Liver (tissue), 3 donors: ENCODE data around the gene FPR1.

Experiments used
- ATF3 ChIP-seq: IDR thresholded peaks from 2 replicates; pipeline ENCODE4 v1.6.1; 2016; ENCODE audit warnings: antibody characterized with exemption
- EGR1 ChIP-seq, 2 donors: IDR thresholded peaks; 2 replicates each; pipeline ENCODE4 v1.6.1; 2016 to 2018; ENCODE audit warnings: antibody characterized with exemption in 2 of 2, low read depth in 2 of 2
- GABPA ChIP-seq, 2 donors: IDR thresholded peaks in 1 of 2; conservative IDR thresholded peaks in 1 of 2; 2 replicates each; pipeline ENCODE4 v1.6.1; 2016; ENCODE audit warnings: antibody characterized with exemption in 2 of 2, mild to moderate bottlenecking in 1 of 2, moderate library complexity in 1 of 2
- JUND ChIP-seq, 2 donors: IDR thresholded peaks; 2 replicates each; pipeline ENCODE4 v1.6.1; 2016; ENCODE audit warnings: antibody characterized with exemption in 2 of 2
- MAX ChIP-seq: IDR thresholded peaks from 2 replicates; pipeline ENCODE4 v1.6.1; 2016; ENCODE audit warnings: antibody characterized with exemption
- NR2F2 ChIP-seq: IDR thresholded peaks from 2 replicates; pipeline ENCODE4 v1.6.1; 2016; ENCODE audit warnings: antibody characterized with exemption
- RAD21 ChIP-seq, 2 donors: IDR thresholded peaks; 2 replicates each; pipeline ENCODE4 v1.6.1; 2016; ENCODE audit warnings: antibody characterized with exemption in 2 of 2, mild to moderate bottlenecking in 2 of 2
- REST ChIP-seq: IDR thresholded peaks from 2 replicates; pipeline ENCODE4 v1.6.1; 2016; ENCODE audit warnings: antibody characterized with exemption, mild to moderate bottlenecking
- SP1 ChIP-seq: IDR thresholded peaks from 2 replicates; pipeline ENCODE4 v1.6.1; 2018; ENCODE audit warnings: antibody characterized with exemption, mild to moderate bottlenecking
- TAF1 ChIP-seq: conservative IDR thresholded peaks from 2 replicates; pipeline ENCODE4 v1.6.1; 2016; ENCODE audit warnings: antibody characterized with exemption, mild to moderate bottlenecking
- YY1 ChIP-seq: IDR thresholded peaks from 2 replicates; pipeline ENCODE4 v1.6.1; 2016; ENCODE audit warnings: antibody characterized with exemption, mild to moderate bottlenecking
- TF ChIP-seq, protein P1 (sequence below): fragments of 150-350 bp; IDR thresholded peaks from 2 replicates; pipeline ENCODE4 v1.5.1; 2017; ENCODE audit warnings: improper control_type of control experiment, low read depth, low read length; ENCODE audit not compliant: missing input control
- donor health status: healthy.
- donor health status: healthy.

GRCh38 chr19:51789061-51789795, 37.5 kb upstream of the FPR1 start:
- TF ChIP-seq, protein P1, sequence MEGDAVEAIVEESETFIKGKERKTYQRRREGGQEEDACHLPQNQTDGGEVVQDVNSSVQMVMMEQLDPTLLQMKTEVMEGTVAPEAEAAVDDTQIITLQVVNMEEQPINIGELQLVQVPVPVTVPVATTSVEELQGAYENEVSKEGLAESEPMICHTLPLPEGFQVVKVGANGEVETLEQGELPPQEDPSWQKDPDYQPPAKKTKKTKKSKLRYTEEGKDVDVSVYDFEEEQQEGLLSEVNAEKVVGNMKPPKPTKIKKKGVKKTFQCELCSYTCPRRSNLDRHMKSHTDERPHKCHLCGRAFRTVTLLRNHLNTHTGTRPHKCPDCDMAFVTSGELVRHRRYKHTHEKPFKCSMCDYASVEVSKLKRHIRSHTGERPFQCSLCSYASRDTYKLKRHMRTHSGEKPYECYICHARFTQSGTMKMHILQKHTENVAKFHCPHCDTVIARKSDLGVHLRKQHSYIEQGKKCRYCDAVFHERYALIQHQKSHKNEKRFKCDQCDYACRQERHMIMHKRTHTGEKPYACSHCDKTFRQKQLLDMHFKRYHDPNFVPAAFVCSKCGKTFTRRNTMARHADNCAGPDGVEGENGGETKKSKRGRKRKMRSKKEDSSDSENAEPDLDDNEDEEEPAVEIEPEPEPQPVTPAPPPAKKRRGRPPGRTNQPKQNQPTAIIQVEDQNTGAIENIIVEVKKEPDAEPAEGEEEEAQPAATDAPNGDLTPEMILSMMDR = no peak
- TF ChIP-seq RAD21 (IDR thresholded peaks at IDR 0.05) (no peak), MAX (no peak), REST (no peak), EGR1 (IDR thresholded peaks at IDR 0.05; ENCODE audit: low read depth in 2 of 2) (no peak), JUND (IDR thresholded peaks at IDR 0.05) (no peak), YY1 (no peak), GABPA (IDR thresholded peaks at IDR 0.05 in 1 of 2, conservative IDR thresholded peaks at IDR 0.05 in 1 of 2) (no peak), TAF1 (no peak), NR2F2 (no peak), SP1 (no peak), ATF3 (no peak)
